GM19324 (cell line): ENCODE data around the gene SLC12A8.

Experiments used
- ATAC-seq: cut with Tn5 transposase; IDR thresholded peaks from one replicate; pipeline ENCODE4 v1.9.1; 2021; ENCODE audit warnings: mild to moderate bottlenecking, moderate library complexity; ENCODE audit not compliant: unreplicated experiment, low FRiP score

SLC12A8 gene

DNA sequence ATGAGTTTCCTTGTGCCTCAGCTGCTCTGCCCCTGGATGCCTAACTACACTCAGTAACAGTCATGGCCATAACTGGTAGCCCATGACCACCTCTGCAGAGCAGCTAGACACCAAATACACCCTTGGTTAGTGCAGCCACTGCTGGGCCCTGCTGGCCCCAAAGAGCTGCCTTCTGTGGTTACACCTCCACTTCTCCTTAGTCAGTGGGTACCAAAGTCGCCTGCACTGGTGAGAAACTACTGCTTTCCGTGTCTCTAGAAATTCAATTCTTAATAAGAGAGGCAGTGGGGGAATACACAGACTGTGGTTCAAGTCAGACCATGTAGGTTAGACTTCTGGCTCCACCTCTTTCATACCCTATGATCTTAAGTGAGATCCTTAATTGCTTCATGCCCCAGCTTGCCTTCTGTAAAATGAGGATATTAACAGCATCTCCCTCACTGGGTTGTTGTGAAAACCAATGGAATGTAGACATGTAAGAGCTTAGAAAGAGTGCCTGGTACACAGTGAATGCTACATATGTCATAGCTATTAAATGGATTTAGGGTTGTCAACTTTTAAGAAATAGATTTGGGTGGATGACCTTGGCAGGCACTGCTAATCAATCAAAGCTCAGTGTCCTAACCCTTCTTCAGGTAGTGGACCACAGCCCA, 174.9 kb downstream of the SLC12A8 start:
- no peak for ATAC-seq

DNA sequence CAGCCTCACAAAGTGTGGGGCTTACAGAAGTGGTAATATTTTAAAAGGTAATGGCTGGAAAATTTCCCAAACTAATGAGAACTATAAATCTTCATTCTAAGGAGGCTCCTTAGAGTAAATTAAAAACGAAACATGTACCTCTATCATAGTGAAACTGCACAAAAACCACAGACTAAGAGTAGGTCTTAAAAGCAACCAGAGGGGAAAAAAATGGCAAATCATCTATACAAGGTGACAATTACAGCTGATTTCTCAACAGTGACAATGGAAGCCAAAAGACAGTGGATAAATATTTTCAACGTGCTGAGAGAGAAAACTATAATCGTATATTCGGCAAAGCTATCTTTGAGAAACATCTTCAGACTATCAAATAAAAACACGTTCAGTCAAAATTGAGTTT, 177.3 kb downstream of the SLC12A8 start:
- no peak for ATAC-seq

DNA sequence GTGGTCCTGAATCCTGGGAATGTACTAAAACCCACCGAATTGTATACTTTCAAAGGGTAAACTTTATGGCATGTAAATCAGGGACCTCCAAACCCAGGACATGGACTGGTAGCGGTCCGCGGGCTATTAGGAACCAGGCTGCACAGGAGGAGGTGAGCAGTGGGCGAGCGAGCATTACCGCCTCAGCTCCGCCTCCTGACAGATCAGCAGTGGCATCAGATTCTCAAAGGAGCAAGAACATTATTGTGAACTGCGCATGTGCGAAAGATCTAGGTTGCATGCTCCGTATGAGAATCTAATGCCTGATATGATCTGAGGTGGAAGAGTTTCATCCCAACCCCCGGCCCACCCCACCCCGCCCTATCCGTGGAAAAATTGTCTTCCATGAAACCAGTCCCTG, 178.9 kb downstream of the SLC12A8 start:
- ATAC-seq, result no peak

DNA sequence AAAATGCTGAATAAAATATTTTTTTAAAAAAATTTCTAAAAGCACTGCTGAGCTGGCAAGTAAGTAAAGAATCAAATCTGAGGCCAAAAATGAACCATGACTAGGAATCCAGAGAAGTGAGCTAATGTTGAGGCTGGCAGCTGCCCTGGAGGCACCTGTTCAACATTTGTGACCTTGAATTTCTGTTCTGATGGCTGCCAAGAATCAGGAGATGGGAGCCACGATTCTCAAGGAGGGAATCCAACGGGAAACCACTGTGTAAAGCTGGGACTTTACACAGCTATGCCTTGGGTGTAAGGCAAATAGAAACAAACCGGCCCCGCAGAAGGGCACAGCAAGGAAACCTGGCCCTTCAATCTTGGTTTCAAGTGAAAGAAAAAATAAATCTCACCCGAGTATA, 179.4 kb downstream of the SLC12A8 start:
- no peak for ATAC-seq

DNA sequence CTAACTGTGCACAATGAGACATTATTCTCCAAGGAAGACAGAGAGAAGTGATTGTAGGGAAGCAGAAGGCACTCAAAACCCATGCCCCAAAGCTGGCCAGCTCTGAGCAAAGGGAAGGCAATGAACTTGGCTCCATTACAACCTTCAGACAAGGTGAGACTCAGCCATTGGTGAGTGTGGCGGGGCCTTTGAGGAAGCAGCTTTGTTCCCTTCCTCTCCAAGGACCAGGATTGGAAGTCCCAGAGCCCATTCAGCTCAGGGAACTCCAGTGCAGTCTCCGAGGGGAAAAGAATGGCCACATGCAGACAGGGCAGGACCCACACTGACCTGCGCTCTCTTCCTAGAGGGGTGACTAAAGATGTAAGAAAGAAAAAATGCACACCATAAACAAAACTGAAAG, 179.9 kb downstream of the SLC12A8 start:
- ATAC-seq, result no peak
